ENCODE data around the gene KATNAL1.

The KATNAL1 gene

GRCh38 chr13:30314069-30314468 is 6.7 kb upstream of the KATNAL1 start:
- WGBS, 2 experiments (ENCODE audit: insufficient coverage in 2 of 2): no CpG with 5 or more reads among the region's 2 CpGs
- Histone ChIP-seq H3K27ac (ENCODE audit: low read depth, low read length, severe bottlenecking) (no peak overlapping the region), H3K36me3 (ENCODE audit: control insufficient read depth, insufficient read depth, low read length) (no peaks in the 10 kb centered on the region), H3K4me3 (ENCODE audit: extremely low read depth, insufficient read depth, low read length, poor library complexity, severe bottlenecking) (no peak overlapping the region), H3K4me1 (ENCODE audit: control insufficient read depth, insufficient read depth, low read length, poor library complexity, severe bottlenecking) (no peaks in the 10 kb centered on the region), H3K9me3 (ENCODE audit: control insufficient read depth, low read length) (no peaks in the 10 kb centered on the region)

DNA sequence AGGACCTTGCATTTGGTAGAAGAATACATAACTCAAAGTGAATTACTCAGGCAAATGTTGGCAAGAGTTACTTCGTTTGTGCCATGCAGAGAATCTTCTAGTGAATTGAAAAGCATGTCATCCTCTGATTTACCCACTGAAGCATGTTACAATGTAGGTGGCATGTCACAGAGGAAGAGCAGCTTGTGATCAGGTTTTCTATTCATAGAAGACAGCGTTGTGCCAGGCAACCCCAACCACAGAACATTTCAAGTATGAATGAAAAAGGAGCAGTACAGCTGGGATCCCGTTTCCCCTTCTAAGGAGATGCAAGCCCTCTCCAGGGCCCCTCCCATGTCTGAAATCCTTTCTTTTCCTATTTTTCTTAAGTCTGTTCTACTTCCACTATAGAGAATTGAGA is 6.0 kb upstream of the KATNAL1 start:
- 83 to 100% methylated on average over 1 of the region's 3 CpGs for WGBS, 2 experiments (ENCODE audit: insufficient coverage in 2 of 2)
- no peak overlapping the region for H3K27ac ChIP-seq (ENCODE audit: low read depth, low read length, severe bottlenecking)
- no peaks in the 10 kb centered on the region for H3K4me1 ChIP-seq (ENCODE audit: control insufficient read depth, insufficient read depth, low read length, poor library complexity, severe bottlenecking)
- H3K9me3 ChIP-seq (ENCODE audit: control insufficient read depth, low read length): no peaks in the 10 kb centered on the region
- no peaks in the 10 kb centered on the region for H3K36me3 ChIP-seq (ENCODE audit: control insufficient read depth, insufficient read depth, low read length)
- H3K4me3 ChIP-seq (ENCODE audit: extremely low read depth, insufficient read depth, low read length, poor library complexity, severe bottlenecking): no peak overlapping the region

- Histone ChIP-seq H3K36me3 (ENCODE audit: control insufficient read depth, insufficient read depth, low read length) (no peaks in the 10 kb centered on the region), H3K4me1 (ENCODE audit: control insufficient read depth, insufficient read depth, low read length, poor library complexity, severe bottlenecking) (no peaks in the 10 kb centered on the region), H3K27ac (ENCODE audit: low read depth, low read length, severe bottlenecking) (no peak overlapping the region), H3K4me3 (ENCODE audit: extremely low read depth, insufficient read depth, low read length, poor library complexity, severe bottlenecking) (no peak overlapping the region), H3K9me3 (ENCODE audit: control insufficient read depth, low read length) (no peaks in the 10 kb centered on the region)
- WGBS, 2 experiments (ENCODE audit: insufficient coverage in 2 of 2): no CpG with 5 or more reads among the region's 1 CpG
Measured at GRCh38 chr13:30312904-30313303, 5.6 kb upstream of the KATNAL1 start.

- peaks cover 5% of the 10 kb centered on the region for H3K4me1 ChIP-seq (ENCODE audit: control insufficient read depth, insufficient read depth, low read length, poor library complexity, severe bottlenecking)
- H3K9me3 ChIP-seq (ENCODE audit: control insufficient read depth, low read length): no peaks in the 10 kb centered on the region
- H3K27ac ChIP-seq (ENCODE audit: low read depth, low read length, severe bottlenecking): no peak overlapping the region
- H3K36me3 ChIP-seq (ENCODE audit: control insufficient read depth, insufficient read depth, low read length): no peaks in the 10 kb centered on the region
- 96 to 100% methylated on average over 3 of the region's 4 CpGs for WGBS, 2 experiments (ENCODE audit: insufficient coverage in 2 of 2)
- H3K4me3 ChIP-seq (ENCODE audit: extremely low read depth, insufficient read depth, low read length, poor library complexity, severe bottlenecking): no peak overlapping the region
Measured at GRCh38 chr13:30308548-30308947, 1.2 kb upstream of the KATNAL1 start.

DNA sequence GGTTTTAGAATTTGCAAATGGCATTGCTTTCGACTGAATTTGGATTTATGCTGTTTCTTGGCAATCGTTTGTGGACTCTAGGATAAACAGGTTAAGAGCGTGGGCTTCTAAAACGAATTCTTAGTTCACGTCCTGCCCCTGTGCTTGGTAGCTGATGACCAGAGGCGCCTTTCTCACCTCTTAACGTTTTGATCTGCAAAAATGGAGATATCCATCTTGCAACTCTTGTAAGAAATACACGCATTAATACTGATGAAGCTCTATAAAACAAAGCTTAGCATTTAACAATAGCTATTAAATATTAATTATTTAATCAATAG is 580 bp upstream of the KATNAL1 start:
- peak overlapping the region; percentile 86 for H3K4me3 ChIP-seq (ENCODE audit: extremely low read depth, insufficient read depth, low read length, poor library complexity, severe bottlenecking)
- no peak overlapping the region for H3K27ac ChIP-seq (ENCODE audit: low read depth, low read length, severe bottlenecking)
- H3K36me3 ChIP-seq (ENCODE audit: control insufficient read depth, insufficient read depth, low read length): no peaks in the 10 kb centered on the region
- 45 to 47% methylated on average over 6 to 7 of the region's 8 CpGs for WGBS, 2 experiments (ENCODE audit: insufficient coverage in 2 of 2)
- H3K9me3 ChIP-seq (ENCODE audit: control insufficient read depth, low read length): no peaks in the 10 kb centered on the region
- H3K4me1 ChIP-seq (ENCODE audit: control insufficient read depth, insufficient read depth, low read length, poor library complexity, severe bottlenecking): peaks cover 5% of the 10 kb centered on the region

DNA sequence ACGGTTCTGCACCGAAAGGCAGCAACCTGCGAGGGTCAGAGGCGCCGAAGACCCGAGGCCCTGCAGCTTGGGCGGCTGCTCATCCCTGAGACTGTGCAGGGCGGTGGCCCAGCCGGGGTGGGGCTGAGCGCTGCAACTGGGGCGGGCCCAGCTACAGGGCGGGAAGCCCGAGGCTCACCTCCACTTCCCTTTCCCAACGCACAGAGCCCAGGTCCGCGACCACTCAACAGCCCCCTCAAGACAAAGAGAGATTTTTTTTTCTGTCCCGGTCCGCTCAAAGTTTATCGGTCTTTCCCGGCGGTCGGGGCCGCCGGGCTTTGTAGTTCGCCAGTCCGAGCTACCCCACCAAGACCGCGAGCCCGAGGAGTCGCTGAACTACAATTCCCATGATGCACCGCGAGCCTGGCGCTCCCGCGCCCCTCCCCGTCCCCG is 573 bp downstream of the KATNAL1 start:
- no peaks in the 10 kb centered on the region for H3K9me3 ChIP-seq (ENCODE audit: control insufficient read depth, low read length)
- peaks cover 9% of the 10 kb centered on the region for H3K4me1 ChIP-seq (ENCODE audit: control insufficient read depth, insufficient read depth, low read length, poor library complexity, severe bottlenecking)
- WGBS, 2 experiments (ENCODE audit: insufficient coverage in 2 of 2): 0% methylated on average over 32 to 37 of the region's 37 CpGs
- H3K4me3 ChIP-seq (ENCODE audit: extremely low read depth, insufficient read depth, low read length, poor library complexity, severe bottlenecking): peak overlapping the region; percentile 86
- peak overlapping the region; percentile 92 for H3K27ac ChIP-seq (ENCODE audit: low read depth, low read length, severe bottlenecking)
- H3K36me3 ChIP-seq (ENCODE audit: control insufficient read depth, insufficient read depth, low read length): no peaks in the 10 kb centered on the region

GRCh38 chr13:30305456-30305970 is 1.8 kb downstream of the KATNAL1 start:
- no peaks in the 10 kb centered on the region for H3K36me3 ChIP-seq (ENCODE audit: control insufficient read depth, insufficient read depth, low read length)

DNA sequence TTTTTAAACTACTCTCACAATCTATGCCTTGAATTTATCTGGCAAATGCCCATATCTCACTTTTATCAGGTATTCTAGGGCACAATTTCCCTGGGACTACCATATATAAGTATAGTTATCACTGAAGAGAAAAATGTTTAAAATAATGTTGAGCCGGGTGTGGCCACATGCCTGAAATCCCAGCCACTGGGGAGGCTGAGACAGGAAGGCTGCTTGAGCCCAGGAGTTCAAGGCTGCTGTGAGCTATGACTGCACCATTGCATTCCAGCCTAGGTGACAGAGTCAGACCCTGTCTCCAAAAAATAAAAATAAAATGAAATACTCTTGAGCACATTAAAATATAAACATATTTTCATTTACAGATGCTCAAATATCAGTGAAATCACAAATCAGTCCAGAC is 4.1 kb downstream of the KATNAL1 start:
- no peak overlapping the region for H3K27ac ChIP-seq (ENCODE audit: low read depth, low read length, severe bottlenecking)
- H3K4me3 ChIP-seq (ENCODE audit: extremely low read depth, insufficient read depth, low read length, poor library complexity, severe bottlenecking): no peak overlapping the region
- no peaks in the 10 kb centered on the region for H3K36me3 ChIP-seq (ENCODE audit: control insufficient read depth, insufficient read depth, low read length)
- H3K4me1 ChIP-seq (ENCODE audit: control insufficient read depth, insufficient read depth, low read length, poor library complexity, severe bottlenecking): peaks cover 12% of the 10 kb centered on the region
- WGBS, 2 experiments (ENCODE audit: insufficient coverage in 2 of 2): 89 to 100% methylated on average over 1 of the region's 1 CpG
- H3K9me3 ChIP-seq (ENCODE audit: control insufficient read depth, low read length): no peaks in the 10 kb centered on the region

More at GRCh38 chr13:30305456-30305970, 1.8 kb downstream of the KATNAL1 start:
- Histone ChIP-seq H3K4me3 (ENCODE audit: extremely low read depth, insufficient read depth, low read length, poor library complexity, severe bottlenecking) (peak overlapping the region; percentile 86), H3K27ac (ENCODE audit: low read depth, low read length, severe bottlenecking) (no peak overlapping the region), H3K9me3 (ENCODE audit: control insufficient read depth, low read length) (no peaks in the 10 kb centered on the region), H3K4me1 (ENCODE audit: control insufficient read depth, insufficient read depth, low read length, poor library complexity, severe bottlenecking) (peaks cover 12% of the 10 kb centered on the region)
- 100% methylated on average over 1 of the region's 1 CpG; no CpG with 5 or more reads in 1 of the 2 experiments for WGBS, 2 experiments (ENCODE audit: insufficient coverage in 2 of 2)

GRCh38 chr13:30301827-30302226 is 5.5 kb downstream of the KATNAL1 start:
- H3K36me3 ChIP-seq (ENCODE audit: control insufficient read depth, insufficient read depth, low read length): no peaks in the 10 kb centered on the region
- WGBS, 2 experiments (ENCODE audit: insufficient coverage in 2 of 2): 90 to 100% methylated on average over 4 to 5 of the region's 5 CpGs
- no peak overlapping the region for H3K4me3 ChIP-seq (ENCODE audit: extremely low read depth, insufficient read depth, low read length, poor library complexity, severe bottlenecking)
- no peak overlapping the region for H3K27ac ChIP-seq (ENCODE audit: low read depth, low read length, severe bottlenecking)
- no peaks in the 10 kb centered on the region for H3K9me3 ChIP-seq (ENCODE audit: control insufficient read depth, low read length)
- H3K4me1 ChIP-seq (ENCODE audit: control insufficient read depth, insufficient read depth, low read length, poor library complexity, severe bottlenecking): peaks cover 12% of the 10 kb centered on the region

- H3K9me3 ChIP-seq (ENCODE audit: control insufficient read depth, low read length): no peaks in the 10 kb centered on the region
- no peak overlapping the region for H3K27ac ChIP-seq (ENCODE audit: low read depth, low read length, severe bottlenecking)
- WGBS, 2 experiments (ENCODE audit: insufficient coverage in 2 of 2): no CpG with 5 or more reads among the region's 1 CpG
- peaks cover 11% of the 10 kb centered on the region for H3K4me1 ChIP-seq (ENCODE audit: control insufficient read depth, insufficient read depth, low read length, poor library complexity, severe bottlenecking)
- no peaks in the 10 kb centered on the region for H3K36me3 ChIP-seq (ENCODE audit: control insufficient read depth, insufficient read depth, low read length)
- H3K4me3 ChIP-seq (ENCODE audit: extremely low read depth, insufficient read depth, low read length, poor library complexity, severe bottlenecking): no peak overlapping the region
Measured at GRCh38 chr13:30300596-30300995, 6.8 kb downstream of the KATNAL1 start.

- Histone ChIP-seq H3K9me3 (ENCODE audit: control insufficient read depth, low read length) (no peaks in the 10 kb centered on the region), H3K4me3 (ENCODE audit: extremely low read depth, insufficient read depth, low read length, poor library complexity, severe bottlenecking) (no peak overlapping the region), H3K27ac (ENCODE audit: low read depth, low read length, severe bottlenecking) (no peak overlapping the region), H3K4me1 (ENCODE audit: control insufficient read depth, insufficient read depth, low read length, poor library complexity, severe bottlenecking) (peaks cover 7% of the 10 kb centered on the region), H3K36me3 (ENCODE audit: control insufficient read depth, insufficient read depth, low read length) (peaks cover 6% of the 10 kb centered on the region)
Measured at GRCh38 chr13:30299786-30300185, 7.6 kb downstream of the KATNAL1 start.
